WTC11 (cell line): ENCODE results near the gene HOXD1. TPM values are rescaled to one million over a fixed set of nuclear protein-coding genes. Genes with fewer than 3 reads are reported as not detected.

Experiments used
- ATAC-seq: fragments of 200-7000 bp; cut with Tn5 transposase; 2 replicates; pipeline ENCODE4 v1.10.0; 2021; ENCODE audit warnings: mild to moderate bottlenecking, moderate library complexity
- CTCF ChIA-PET: fragments of 300-600 bp; sonication (Branson Sonifier 250); formaldehyde crosslinking; loops from one replicate; lab custom pipeline; 2021; ENCODE audit warnings: antibody characterized with exemption; lab: Charles Lee
- POLR2A ChIA-PET: fragments of 350-600 bp; sonication (Branson Sonifier 250); formaldehyde crosslinking; loops from one replicate; lab custom pipeline; 2021; ENCODE audit warnings: antibody characterized with exemption; lab: Charles Lee
- DNase-seq: peaks from one replicate; pipeline ENCODE4 v3.0.0; 2021; ENCODE audit warnings: low spot score
- H3K27ac Mint-ChIP-seq: 2 replicates; pipeline ENCODE4 v1.8.0; 2021; ENCODE audit warnings: mixed read lengths
- H3K27me3 Mint-ChIP-seq: 2 replicates; pipeline ENCODE4 v1.8.0; 2021; ENCODE audit warnings: low read depth, mild to moderate bottlenecking, moderate library complexity, mixed read lengths
- H3K36me3 Mint-ChIP-seq: 2 replicates; pipeline ENCODE4 v1.8.0; 2021; ENCODE audit warnings: mixed read lengths
- H3K4me1 Mint-ChIP-seq: 2 replicates; pipeline ENCODE4 v1.8.0; 2022; ENCODE audit warnings: mixed read lengths
- H3K4me3 Mint-ChIP-seq: 2 replicates; pipeline ENCODE4 v1.8.0; 2021; ENCODE audit warnings: mild to moderate bottlenecking, moderate library complexity, mixed read lengths
- H3K9me3 Mint-ChIP-seq: 2 replicates; pipeline ENCODE4 v1.8.0; 2021; ENCODE audit warnings: mixed read lengths
- ATF3 ChIP-seq: sonication (generic); formaldehyde crosslinking; conservative IDR thresholded peaks from 2 replicates; pipeline ENCODE4 v1.8.1; 2022; ENCODE audit warnings: mild to moderate bottlenecking, missing genetic modification reagents
- CDX4 ChIP-seq: fragments of 250-450 bp; sonication (Bioruptor Pico); IDR thresholded peaks from 2 replicates; pipeline ENCODE4 v1.9.0; 2021; ENCODE audit warnings: moderate library complexity, mild to moderate bottlenecking, inconsistent platforms, borderline replicate concordance
- CREM ChIP-seq: sonication (generic); formaldehyde crosslinking; IDR thresholded peaks from 2 replicates; pipeline ENCODE4 v1.8.1; 2022; ENCODE audit warnings: mild to moderate bottlenecking, missing genetic modification reagents, moderate library complexity
- EMX1 ChIP-seq: fragments of 250-450 bp; sonication (Bioruptor Pico); IDR thresholded peaks from 2 replicates; pipeline ENCODE4 v1.8.0; 2021; ENCODE audit warnings: mild to moderate bottlenecking
- ERG ChIP-seq: fragments of 250-450 bp; sonication (Bioruptor Pico); IDR thresholded peaks from 2 replicates; pipeline ENCODE4 v1.8.0; 2021; ENCODE audit warnings: mild to moderate bottlenecking
- FOXP1 ChIP-seq: sonication (generic); formaldehyde crosslinking; IDR thresholded peaks from 2 replicates; pipeline ENCODE4 v1.8.0; 2022; ENCODE audit warnings: missing genetic modification reagents, mild to moderate bottlenecking, moderate library complexity, borderline replicate concordance
- IRF2 ChIP-seq: sonication (generic); formaldehyde crosslinking; IDR thresholded peaks from 2 replicates; pipeline ENCODE4 v1.8.0; 2022; ENCODE audit warnings: low read depth, missing genetic modification reagents, borderline replicate concordance
- NFYB ChIP-seq: sonication (generic); formaldehyde crosslinking; conservative IDR thresholded peaks from 2 replicates; pipeline ENCODE4 v1.8.0; 2022; ENCODE audit warnings: low read depth, missing genetic modification reagents
- NR1H2 ChIP-seq: sonication (generic); formaldehyde crosslinking; IDR thresholded peaks from 2 replicates; pipeline ENCODE4 v1.9.0; 2021; ENCODE audit warnings: mild to moderate bottlenecking, moderate library complexity, missing genetic modification reagents
- TCF7 ChIP-seq: sonication (generic); formaldehyde crosslinking; IDR thresholded peaks from 2 replicates; pipeline ENCODE4 v1.8.0; 2022; ENCODE audit warnings: mild to moderate bottlenecking, low read depth, missing genetic modification reagents, moderate library complexity
- total RNA-seq: library from RNA; stranded (reverse); gene quantifications from 3 replicates; pipeline ENCODE4 v1.2.3, GENCODE V29; 2021
- TF ChIP-seq, protein P1 (sequence below): sonication (generic); formaldehyde crosslinking; IDR thresholded peaks from 2 replicates; pipeline ENCODE4 v1.8.0; 2023; ENCODE audit warnings: missing genetic modification reagents, mild to moderate bottlenecking, borderline replicate concordance
- TF ChIP-seq, protein P2 (sequence below): sonication (generic); formaldehyde crosslinking; IDR thresholded peaks from 2 replicates; pipeline ENCODE4 v1.8.0; 2023; ENCODE audit warnings: missing genetic modification reagents
- TF ChIP-seq, protein P3 (sequence below): sonication (generic); formaldehyde crosslinking; IDR thresholded peaks from 2 replicates; pipeline ENCODE4 v1.8.1; 2022; ENCODE audit warnings: low read depth, mild to moderate bottlenecking, moderate library complexity, missing genetic modification reagents, borderline replicate concordance
- TF ChIP-seq, protein P4 (sequence below): sonication (generic); formaldehyde crosslinking; IDR thresholded peaks from 2 replicates; pipeline ENCODE4 v1.8.1; 2023; ENCODE audit warnings: mild to moderate bottlenecking, moderate library complexity, missing genetic modification reagents
- TF ChIP-seq, protein P5 (sequence below): sonication (generic); formaldehyde crosslinking; IDR thresholded peaks from 2 replicates; pipeline ENCODE4 v1.8.1; 2023; ENCODE audit warnings: mild to moderate bottlenecking, missing genetic modification reagents
- TF ChIP-seq, protein P6 (sequence below): fragments of 250-450 bp; sonication (Bioruptor Pico); conservative IDR thresholded peaks from 2 replicates; pipeline ENCODE4 v1.9.0; 2021; ENCODE audit warnings: mild to moderate bottlenecking
- TF ChIP-seq, protein P7 (sequence below): sonication (generic); formaldehyde crosslinking; IDR thresholded peaks from 2 replicates; pipeline ENCODE4 v1.8.1; 2022; ENCODE audit warnings: low read depth, missing genetic modification reagents, borderline replicate concordance

HOXD1 gene
- total RNA-seq, 1 experiment from 2014 or later, result 0.22 TPM

DNA sequence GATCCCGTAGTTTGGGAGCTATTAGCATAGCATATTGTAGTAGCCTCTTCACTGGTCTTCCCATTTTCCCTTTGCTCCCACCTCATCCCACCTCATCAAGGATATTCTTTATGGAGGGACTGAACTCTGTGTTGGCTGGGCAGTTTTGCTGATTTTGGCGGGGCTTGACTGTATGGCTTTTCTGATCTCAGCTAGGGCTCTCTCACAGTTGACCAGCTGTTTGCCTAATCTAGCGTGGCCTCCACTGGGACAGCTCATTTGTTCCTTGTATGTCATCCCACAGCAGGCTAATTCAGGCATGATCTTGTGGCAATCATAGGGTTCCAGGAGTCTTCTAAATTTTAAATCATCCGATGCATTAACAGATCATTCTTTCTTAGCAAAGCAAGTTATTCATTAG is 50.6 kb downstream of the HOXD1 start:
- Mint-ChIP-seq H3K27me3 (no peaks in the 10 kb centered on the region; the same call in none of the 2 replicates), H3K4me3 (no peak overlapping the region), H3K4me1 (no peaks in the 10 kb centered on the region), H3K27ac (no peak overlapping the region), H3K9me3 (no peaks in the 10 kb centered on the region), H3K36me3 (no peaks in the 10 kb centered on the region)
- DNase-seq, result no peak
- no peak for ATAC-seq
- ChIA-PET CTCF (interaction anchor here (1.0 to 1.8 kb wide), 3 partner anchors 11 to 315 kb away, joined by 3 to 7 read pairs (median 3); no protein-coding TSS in a partner anchor), POLR2A (interaction anchor here (0.7 kb wide), 1 partner anchor 315 kb away, joined by 3 read pairs; no protein-coding TSS in a partner anchor)
- TF ChIP-seq, protein P1, sequence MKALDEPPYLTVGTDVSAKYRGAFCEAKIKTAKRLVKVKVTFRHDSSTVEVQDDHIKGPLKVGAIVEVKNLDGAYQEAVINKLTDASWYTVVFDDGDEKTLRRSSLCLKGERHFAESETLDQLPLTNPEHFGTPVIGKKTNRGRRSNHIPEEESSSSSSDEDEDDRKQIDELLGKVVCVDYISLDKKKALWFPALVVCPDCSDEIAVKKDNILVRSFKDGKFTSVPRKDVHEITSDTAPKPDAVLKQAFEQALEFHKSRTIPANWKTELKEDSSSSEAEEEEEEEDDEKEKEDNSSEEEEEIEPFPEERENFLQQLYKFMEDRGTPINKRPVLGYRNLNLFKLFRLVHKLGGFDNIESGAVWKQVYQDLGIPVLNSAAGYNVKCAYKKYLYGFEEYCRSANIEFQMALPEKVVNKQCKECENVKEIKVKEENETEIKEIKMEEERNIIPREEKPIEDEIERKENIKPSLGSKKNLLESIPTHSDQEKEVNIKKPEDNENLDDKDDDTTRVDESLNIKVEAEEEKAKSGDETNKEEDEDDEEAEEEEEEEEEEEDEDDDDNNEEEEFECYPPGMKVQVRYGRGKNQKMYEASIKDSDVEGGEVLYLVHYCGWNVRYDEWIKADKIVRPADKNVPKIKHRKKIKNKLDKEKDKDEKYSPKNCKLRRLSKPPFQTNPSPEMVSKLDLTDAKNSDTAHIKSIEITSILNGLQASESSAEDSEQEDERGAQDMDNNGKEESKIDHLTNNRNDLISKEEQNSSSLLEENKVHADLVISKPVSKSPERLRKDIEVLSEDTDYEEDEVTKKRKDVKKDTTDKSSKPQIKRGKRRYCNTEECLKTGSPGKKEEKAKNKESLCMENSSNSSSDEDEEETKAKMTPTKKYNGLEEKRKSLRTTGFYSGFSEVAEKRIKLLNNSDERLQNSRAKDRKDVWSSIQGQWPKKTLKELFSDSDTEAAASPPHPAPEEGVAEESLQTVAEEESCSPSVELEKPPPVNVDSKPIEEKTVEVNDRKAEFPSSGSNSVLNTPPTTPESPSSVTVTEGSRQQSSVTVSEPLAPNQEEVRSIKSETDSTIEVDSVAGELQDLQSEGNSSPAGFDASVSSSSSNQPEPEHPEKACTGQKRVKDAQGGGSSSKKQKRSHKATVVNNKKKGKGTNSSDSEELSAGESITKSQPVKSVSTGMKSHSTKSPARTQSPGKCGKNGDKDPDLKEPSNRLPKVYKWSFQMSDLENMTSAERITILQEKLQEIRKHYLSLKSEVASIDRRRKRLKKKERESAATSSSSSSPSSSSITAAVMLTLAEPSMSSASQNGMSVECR (CRISPR knock-in tag), result no peak
- TF ChIP-seq, protein P2, sequence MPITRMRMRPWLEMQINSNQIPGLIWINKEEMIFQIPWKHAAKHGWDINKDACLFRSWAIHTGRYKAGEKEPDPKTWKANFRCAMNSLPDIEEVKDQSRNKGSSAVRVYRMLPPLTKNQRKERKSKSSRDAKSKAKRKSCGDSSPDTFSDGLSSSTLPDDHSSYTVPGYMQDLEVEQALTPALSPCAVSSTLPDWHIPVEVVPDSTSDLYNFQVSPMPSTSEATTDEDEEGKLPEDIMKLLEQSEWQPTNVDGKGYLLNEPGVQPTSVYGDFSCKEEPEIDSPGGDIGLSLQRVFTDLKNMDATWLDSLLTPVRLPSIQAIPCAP (CRISPR knock-in tag), result no peak
- TF ChIP-seq ERG (CRISPR knock-in tag) (no peak), ATF3 (no peak), EMX1 (CRISPR knock-in tag) (no peak), CREM (CRISPR knock-in tag) (no peak), IRF2 (CRISPR knock-in tag) (no peak), NFYB (CRISPR knock-in tag) (no peak), FOXP1 (CRISPR knock-in tag) (no peak), TCF7 (CRISPR knock-in tag) (no peak), CDX4 (CRISPR knock-in tag) (no peak), NR1H2 (CRISPR knock-in tag) (no peak)
- TF ChIP-seq, protein P3, sequence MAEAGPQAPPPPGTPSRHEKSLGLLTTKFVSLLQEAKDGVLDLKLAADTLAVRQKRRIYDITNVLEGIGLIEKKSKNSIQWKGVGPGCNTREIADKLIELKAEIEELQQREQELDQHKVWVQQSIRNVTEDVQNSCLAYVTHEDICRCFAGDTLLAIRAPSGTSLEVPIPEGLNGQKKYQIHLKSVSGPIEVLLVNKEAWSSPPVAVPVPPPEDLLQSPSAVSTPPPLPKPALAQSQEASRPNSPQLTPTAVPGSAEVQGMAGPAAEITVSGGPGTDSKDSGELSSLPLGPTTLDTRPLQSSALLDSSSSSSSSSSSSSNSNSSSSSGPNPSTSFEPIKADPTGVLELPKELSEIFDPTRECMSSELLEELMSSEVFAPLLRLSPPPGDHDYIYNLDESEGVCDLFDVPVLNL (CRISPR knock-in tag), result no peak
- TF ChIP-seq, protein P4, sequence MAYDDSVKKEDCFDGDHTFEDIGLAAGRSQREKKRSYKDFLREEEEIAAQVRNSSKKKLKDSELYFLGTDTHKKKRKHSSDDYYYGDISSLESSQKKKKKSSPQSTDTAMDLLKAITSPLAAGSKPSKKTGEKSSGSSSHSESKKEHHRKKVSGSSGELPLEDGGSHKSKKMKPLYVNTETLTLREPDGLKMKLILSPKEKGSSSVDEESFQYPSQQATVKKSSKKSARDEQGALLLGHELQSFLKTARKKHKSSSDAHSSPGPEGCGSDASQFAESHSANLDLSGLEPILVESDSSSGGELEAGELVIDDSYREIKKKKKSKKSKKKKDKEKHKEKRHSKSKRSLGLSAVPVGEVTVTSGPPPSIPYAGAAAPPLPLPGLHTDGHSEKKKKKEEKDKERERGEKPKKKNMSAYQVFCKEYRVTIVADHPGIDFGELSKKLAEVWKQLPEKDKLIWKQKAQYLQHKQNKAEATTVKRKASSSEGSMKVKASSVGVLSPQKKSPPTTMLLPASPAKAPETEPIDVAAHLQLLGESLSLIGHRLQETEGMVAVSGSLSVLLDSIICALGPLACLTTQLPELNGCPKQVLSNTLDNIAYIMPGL (CRISPR knock-in tag), result no peak
- TF ChIP-seq, protein P5, sequence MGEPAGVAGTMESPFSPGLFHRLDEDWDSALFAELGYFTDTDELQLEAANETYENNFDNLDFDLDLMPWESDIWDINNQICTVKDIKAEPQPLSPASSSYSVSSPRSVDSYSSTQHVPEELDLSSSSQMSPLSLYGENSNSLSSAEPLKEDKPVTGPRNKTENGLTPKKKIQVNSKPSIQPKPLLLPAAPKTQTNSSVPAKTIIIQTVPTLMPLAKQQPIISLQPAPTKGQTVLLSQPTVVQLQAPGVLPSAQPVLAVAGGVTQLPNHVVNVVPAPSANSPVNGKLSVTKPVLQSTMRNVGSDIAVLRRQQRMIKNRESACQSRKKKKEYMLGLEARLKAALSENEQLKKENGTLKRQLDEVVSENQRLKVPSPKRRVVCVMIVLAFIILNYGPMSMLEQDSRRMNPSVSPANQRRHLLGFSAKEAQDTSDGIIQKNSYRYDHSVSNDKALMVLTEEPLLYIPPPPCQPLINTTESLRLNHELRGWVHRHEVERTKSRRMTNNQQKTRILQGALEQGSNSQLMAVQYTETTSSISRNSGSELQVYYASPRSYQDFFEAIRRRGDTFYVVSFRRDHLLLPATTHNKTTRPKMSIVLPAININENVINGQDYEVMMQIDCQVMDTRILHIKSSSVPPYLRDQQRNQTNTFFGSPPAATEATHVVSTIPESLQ (CRISPR knock-in tag), result no peak
- TF ChIP-seq, protein P6, sequence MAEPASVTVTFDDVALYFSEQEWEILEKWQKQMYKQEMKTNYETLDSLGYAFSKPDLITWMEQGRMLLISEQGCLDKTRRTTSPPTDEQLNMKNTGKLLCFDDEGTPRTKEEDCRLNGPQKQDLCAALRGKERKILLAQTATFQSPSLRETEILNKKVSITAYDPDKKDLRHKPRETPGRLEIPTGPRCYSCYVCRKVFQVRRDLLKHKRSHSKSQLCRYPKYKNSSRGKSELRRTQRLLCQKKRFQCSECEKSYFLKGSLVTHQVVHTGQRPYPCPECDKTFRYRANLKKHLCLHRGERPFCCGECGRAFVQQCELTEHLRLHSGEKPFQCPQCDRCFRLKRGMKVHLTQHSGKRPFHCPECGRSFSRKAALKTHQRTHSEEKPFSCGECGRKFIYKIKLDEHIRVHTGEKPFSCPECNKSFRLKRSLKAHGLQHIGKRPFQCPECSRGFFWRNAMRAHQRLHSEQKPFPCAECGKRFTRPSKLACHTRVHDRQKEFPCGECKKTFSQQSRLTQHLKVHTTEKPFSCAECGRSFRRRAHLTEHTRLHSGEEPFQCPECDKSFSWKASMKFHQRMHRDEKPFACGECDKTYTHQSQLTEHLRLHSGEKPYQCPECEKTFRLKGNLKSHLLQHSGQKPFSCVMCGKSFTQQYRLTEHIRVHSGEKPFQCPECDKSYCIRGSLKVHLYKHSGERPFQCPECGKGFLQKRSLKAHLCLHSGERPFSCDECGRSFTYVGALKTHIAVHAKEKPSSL (CRISPR knock-in tag), result no peak
- TF ChIP-seq, protein P7, sequence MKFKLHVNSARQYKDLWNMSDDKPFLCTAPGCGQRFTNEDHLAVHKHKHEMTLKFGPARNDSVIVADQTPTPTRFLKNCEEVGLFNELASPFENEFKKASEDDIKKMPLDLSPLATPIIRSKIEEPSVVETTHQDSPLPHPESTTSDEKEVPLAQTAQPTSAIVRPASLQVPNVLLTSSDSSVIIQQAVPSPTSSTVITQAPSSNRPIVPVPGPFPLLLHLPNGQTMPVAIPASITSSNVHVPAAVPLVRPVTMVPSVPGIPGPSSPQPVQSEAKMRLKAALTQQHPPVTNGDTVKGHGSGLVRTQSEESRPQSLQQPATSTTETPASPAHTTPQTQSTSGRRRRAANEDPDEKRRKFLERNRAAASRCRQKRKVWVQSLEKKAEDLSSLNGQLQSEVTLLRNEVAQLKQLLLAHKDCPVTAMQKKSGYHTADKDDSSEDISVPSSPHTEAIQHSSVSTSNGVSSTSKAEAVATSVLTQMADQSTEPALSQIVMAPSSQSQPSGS, result no peak
